H9 (cell line): ENCODE results near the gene SMYD1. TPM values are rescaled to one million over a fixed set of nuclear protein-coding genes. Genes with fewer than 3 reads are reported as not detected.

ENCODE experiments used
- DNase-seq: peaks from one replicate; pipeline ENCODE4 v3.0.0-alpha.2; 2017
- H2AFZ ChIP-seq: one replicate; pipeline ENCODE4 v1.6.1; 2013; ENCODE audit warnings: mild to moderate bottlenecking, low read length, control low read depth, moderate library complexity
- H2AK5ac ChIP-seq: 2 replicates; pipeline ENCODE4 v1.6.1; 2013; ENCODE audit warnings: low read length, control low read depth, mixed read lengths; ENCODE audit not compliant: insufficient read length
- H2BK120ac ChIP-seq: one replicate; pipeline ENCODE4 v1.6.1; 2013; ENCODE audit warnings: low read depth, mild to moderate bottlenecking, low read length, control low read depth, inconsistent platforms; ENCODE audit not compliant: poor library complexity, severe bottlenecking
- H2BK12ac ChIP-seq: 2 replicates; pipeline ENCODE4 v1.6.1; 2013; ENCODE audit warnings: low read length, control low read depth, mixed read lengths, low read depth; ENCODE audit not compliant: insufficient read length
- H2BK15ac ChIP-seq: 2 replicates; pipeline ENCODE4 v1.6.1; 2013; ENCODE audit warnings: low read depth, low read length, control low read depth
- H2BK20ac ChIP-seq: one replicate; pipeline ENCODE4 v1.6.1; 2013; ENCODE audit warnings: low read depth, mild to moderate bottlenecking, low read length, control low read depth, inconsistent platforms; ENCODE audit not compliant: poor library complexity, severe bottlenecking
- H2BK5ac ChIP-seq: 2 replicates; pipeline ENCODE4 v1.6.1; 2013; ENCODE audit warnings: low read length, control low read depth, mixed read lengths; ENCODE audit not compliant: insufficient read length
- H3K14ac ChIP-seq: 2 replicates; pipeline ENCODE4 v1.6.1; 2013; ENCODE audit warnings: low read length, control low read depth; ENCODE audit not compliant: insufficient read depth
- H3K18ac ChIP-seq: 2 replicates; pipeline ENCODE4 v1.6.1; 2013; ENCODE audit warnings: low read depth, mild to moderate bottlenecking, mixed read lengths, low read length, control low read depth; ENCODE audit not compliant: insufficient read length
- H3K23ac ChIP-seq: 2 replicates; pipeline ENCODE4 v1.6.1; 2013; ENCODE audit warnings: low read length, control low read depth, mixed read lengths, low read depth; ENCODE audit not compliant: insufficient read length
- H3K23me2 ChIP-seq: 2 replicates; pipeline ENCODE4 v1.6.1; 2013; ENCODE audit warnings: low read depth, mild to moderate bottlenecking, mixed read lengths, low read length, control low read depth; ENCODE audit not compliant: insufficient read length, poor library complexity, severe bottlenecking
- H3K27ac ChIP-seq: 2 replicates; pipeline ENCODE4 v1.5.1; 2013; ENCODE audit warnings: low read length, control low read depth, mixed read lengths, low read depth; ENCODE audit not compliant: insufficient read length
- H3K27me3 ChIP-seq: 2 replicates; pipeline ENCODE4 v1.6.1; 2013; ENCODE audit warnings: low read length, control low read depth, inconsistent platforms; ENCODE audit not compliant: insufficient read depth
- H3K4ac ChIP-seq: 2 replicates; pipeline ENCODE4 v1.6.1; 2013; ENCODE audit warnings: low read depth, mild to moderate bottlenecking, control low read depth, inconsistent platforms, low read length, moderate library complexity
- H3K4me1 ChIP-seq: 2 replicates; pipeline ENCODE4 v1.6.1; 2013; ENCODE audit warnings: low read length, control low read depth, inconsistent platforms; ENCODE audit not compliant: insufficient read depth
- H3K4me2 ChIP-seq: 2 replicates; pipeline ENCODE4 v1.6.1; 2013; ENCODE audit warnings: low read length, control low read depth, mixed read lengths; ENCODE audit not compliant: insufficient read length, insufficient read depth
- H3K56ac ChIP-seq: 2 replicates; pipeline ENCODE4 v1.6.1; 2013; ENCODE audit warnings: low read depth, mild to moderate bottlenecking, mixed read lengths, low read length, control low read depth; ENCODE audit not compliant: insufficient read length
- H3K79me1 ChIP-seq: 2 replicates; pipeline ENCODE4 v1.6.1; 2013; ENCODE audit warnings: low read depth, mild to moderate bottlenecking, moderate library complexity, low read length, control low read depth, inconsistent platforms; ENCODE audit not compliant: insufficient read depth, poor library complexity, severe bottlenecking
- H3K79me2 ChIP-seq: 2 replicates; pipeline ENCODE4 v1.6.1; 2013; ENCODE audit warnings: low read length, control low read depth, inconsistent platforms; ENCODE audit not compliant: insufficient read depth
- H3K9ac ChIP-seq: 2 replicates; pipeline ENCODE4 v1.6.1; 2013; ENCODE audit warnings: low read length, control low read depth, mixed read lengths; ENCODE audit not compliant: insufficient read length; ENCODE audit errors: extremely low read depth
- H3K9me3 ChIP-seq: one replicate; pipeline ENCODE4 v1.6.1; 2013; ENCODE audit warnings: low read depth, low read length, inconsistent platforms; ENCODE audit not compliant: control insufficient read depth
- H3T11ph ChIP-seq: one replicate; pipeline ENCODE4 v1.6.1; 2013; ENCODE audit warnings: mild to moderate bottlenecking, low read length, control low read depth, inconsistent platforms
- H4K20me1 ChIP-seq: one replicate; pipeline ENCODE4 v1.6.1; 2013; ENCODE audit not compliant: control insufficient read depth, insufficient read length, insufficient read depth
- H4K5ac ChIP-seq: 2 replicates; pipeline ENCODE4 v1.6.1; 2013; ENCODE audit warnings: low read depth, mild to moderate bottlenecking, mixed read lengths, low read length, control low read depth; ENCODE audit not compliant: insufficient read length
- H4K8ac ChIP-seq: replicated peaks from 2 replicates; pipeline ENCODE4 v1.6.1; 2013; ENCODE audit warnings: low read length, control low read depth, mixed read lengths, low read depth; ENCODE audit not compliant: insufficient read length
- H4K91ac ChIP-seq: 2 replicates; pipeline ENCODE4 v1.6.1; 2013; ENCODE audit warnings: low read depth, mild to moderate bottlenecking, moderate library complexity, mixed read lengths, low read length, control low read depth; ENCODE audit not compliant: insufficient read length
- H3K27ac Mint-ChIP-seq, 3 experiments: 2 replicates in 2 of 3; 3 replicates in 1 of 3; pipeline ENCODE4 v1.8.0; 2020 to 2021; ENCODE audit warnings: mixed read lengths in 3 of 3, mild to moderate bottlenecking in 1 of 3, moderate library complexity in 1 of 3
- H3K27me3 Mint-ChIP-seq: 2 replicates; pipeline ENCODE4 v1.8.0; 2021; ENCODE audit warnings: low read depth, mild to moderate bottlenecking, moderate library complexity, mixed read lengths
- H3K36me3 Mint-ChIP-seq, 3 experiments: 2 replicates in 2 of 3; 3 replicates in 1 of 3; pipeline ENCODE4 v1.8.0; 2020 to 2021; ENCODE audit warnings: low read depth in 3 of 3, mixed read lengths in 3 of 3; ENCODE audit not compliant: insufficient read depth in 1 of 3
- H3K4me1 Mint-ChIP-seq, 2 experiments: 2 replicates each; pipeline ENCODE4 v1.8.0; 2020; ENCODE audit warnings: mixed read lengths in 2 of 2
- H3K4me3 Mint-ChIP-seq, 2 experiments: 2 replicates in 1 of 2; 3 replicates in 1 of 2; pipeline ENCODE4 v1.8.0; 2020 to 2021; ENCODE audit warnings: mild to moderate bottlenecking in 2 of 2, mixed read lengths in 2 of 2, moderate library complexity in 1 of 2
- H3K9me3 Mint-ChIP-seq, 2 experiments: 2 replicates in 1 of 2; 3 replicates in 1 of 2; pipeline ENCODE4 v1.8.0; 2020; ENCODE audit warnings: mild to moderate bottlenecking in 2 of 2, mixed read lengths in 2 of 2, moderate library complexity in 1 of 2
- WGBS: extraction: QIAGEN DNeasy Blood & Tissue Kit; methylation state at CpG from one replicate; pipeline ENCODE4 v1.1.7; 2013; ENCODE audit warnings: missing lambda C conversion rate, low lambda C conversion rate, mixed read lengths; ENCODE audit not compliant: insufficient read length; ENCODE audit errors: extremely low coverage; 5-methylcytosine and 5-hydroxymethylcytosine counted together
- total RNA-seq: library from RNA; stranded (reverse); gene quantifications from 2 replicates; pipeline ENCODE4 v1.2.1, GENCODE V29; 2021
- TF ChIP-seq, protein P1 (sequence below): fragments of 200-600 bp; sonication (generic); conservative IDR thresholded peaks from 3 replicates; pipeline ENCODE4 v1.8.0; 2021; ENCODE audit warnings: antibody characterized with exemption, mild to moderate bottlenecking

SMYD1 gene
- total RNA-seq, 1 experiment from 2014 or later: not detected

- no CpG with 5 or more reads among the region's 3 CpGs for WGBS
- Mint-ChIP-seq H3K27ac (no peak overlapping the region), H3K4me3 (no peak overlapping the region)
These were observed 11.1 kb downstream of the SMYD1 start for GRCh38 chr2:88078643-88079172.

More at GRCh38 chr2:88078643-88079172, 11.1 kb downstream of the SMYD1 start:
- no peak overlapping the region for H2AFZ ChIP-seq
- Mint-ChIP-seq H3K36me3 (no peaks in the 10 kb centered on the region), H3K9me3 (peaks cover 3 to 5% of the 10 kb centered on the region in 2 experiments; a peak in 4 of 5 replicates), H3K27me3 (no peaks in the 10 kb centered on the region; the same call in 1 of the 2 replicates), H3K4me1 (peaks cover 20 to 21% of the 10 kb centered on the region in 2 experiments)
- no peaks in the 10 kb centered on the region for H4K20me1 ChIP-seq
- no peaks in the 10 kb centered on the region for H3K79me1 ChIP-seq
- H4K8ac ChIP-seq: no peak overlapping the region
- H2BK5ac ChIP-seq: no peak overlapping the region
- no peak overlapping the region for H3K18ac ChIP-seq
- no peak overlapping the region for H2AK5ac ChIP-seq
- H2BK120ac ChIP-seq: no peak overlapping the region
- no peak overlapping the region for H3K27ac ChIP-seq
- H3K23me2 ChIP-seq: no peaks in the 10 kb centered on the region
- no peak overlapping the region for H4K5ac ChIP-seq
- H3K9ac ChIP-seq: no peak overlapping the region
- H3K23ac ChIP-seq: no peak overlapping the region
- no peak overlapping the region for H2BK12ac ChIP-seq
- TF ChIP-seq, protein P1, sequence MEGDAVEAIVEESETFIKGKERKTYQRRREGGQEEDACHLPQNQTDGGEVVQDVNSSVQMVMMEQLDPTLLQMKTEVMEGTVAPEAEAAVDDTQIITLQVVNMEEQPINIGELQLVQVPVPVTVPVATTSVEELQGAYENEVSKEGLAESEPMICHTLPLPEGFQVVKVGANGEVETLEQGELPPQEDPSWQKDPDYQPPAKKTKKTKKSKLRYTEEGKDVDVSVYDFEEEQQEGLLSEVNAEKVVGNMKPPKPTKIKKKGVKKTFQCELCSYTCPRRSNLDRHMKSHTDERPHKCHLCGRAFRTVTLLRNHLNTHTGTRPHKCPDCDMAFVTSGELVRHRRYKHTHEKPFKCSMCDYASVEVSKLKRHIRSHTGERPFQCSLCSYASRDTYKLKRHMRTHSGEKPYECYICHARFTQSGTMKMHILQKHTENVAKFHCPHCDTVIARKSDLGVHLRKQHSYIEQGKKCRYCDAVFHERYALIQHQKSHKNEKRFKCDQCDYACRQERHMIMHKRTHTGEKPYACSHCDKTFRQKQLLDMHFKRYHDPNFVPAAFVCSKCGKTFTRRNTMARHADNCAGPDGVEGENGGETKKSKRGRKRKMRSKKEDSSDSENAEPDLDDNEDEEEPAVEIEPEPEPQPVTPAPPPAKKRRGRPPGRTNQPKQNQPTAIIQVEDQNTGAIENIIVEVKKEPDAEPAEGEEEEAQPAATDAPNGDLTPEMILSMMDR: no peak
- H3K27me3 ChIP-seq: no peaks in the 10 kb centered on the region; the same call in 1 of the 2 replicates
- H3T11ph ChIP-seq: no peak overlapping the region
- no peak overlapping the region for H3K14ac ChIP-seq
- DNase-seq: no peak
- no peak overlapping the region for H3K56ac ChIP-seq
- H3K4me1 ChIP-seq: peaks cover 9% of the 10 kb centered on the region
- no peak overlapping the region for H4K91ac ChIP-seq
- no peak overlapping the region for H2BK20ac ChIP-seq
- H2BK15ac ChIP-seq: no peak overlapping the region
- H3K9me3 ChIP-seq: no peaks in the 10 kb centered on the region
- no peak overlapping the region for H3K4ac ChIP-seq
- no peak overlapping the region for H3K4me2 ChIP-seq
- no peaks in the 10 kb centered on the region for H3K79me2 ChIP-seq
